Measurements from ENCODE around the gene BRME1.

- TF ChIP-seq SMC3 (IDR thresholded peaks at IDR 0.05) (no peak), CTCF (IDR thresholded peaks at IDR 0.05) (no peak), NR3C1 (IDR thresholded peaks at IDR 0.05) (no peak), ZC3H11A (IDR thresholded peaks at IDR 0.05) (no peak), MAFK (IDR thresholded peaks at IDR 0.05; ENCODE audit: partially characterized antibody) (no peak), CHD2 (IDR thresholded peaks at IDR 0.05; ENCODE audit: low read length, partially characterized antibody) (no peak), PHF8 (IDR thresholded peaks at IDR 0.05; ENCODE audit: borderline replicate concordance, low read depth) (no peak), POLR2A (IDR thresholded peaks at IDR 0.05; ENCODE audit: low read length) (no peak), POLR2AphosphoS2 (conservative IDR thresholded peaks at IDR 0.05; ENCODE audit: low read length) (no peak)
- TF ChIP-seq, protein P1, sequence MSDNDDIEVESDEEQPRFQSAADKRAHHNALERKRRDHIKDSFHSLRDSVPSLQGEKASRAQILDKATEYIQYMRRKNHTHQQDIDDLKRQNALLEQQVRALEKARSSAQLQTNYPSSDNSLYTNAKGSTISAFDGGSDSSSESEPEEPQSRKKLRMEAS (IDR thresholded peaks at IDR 0.05), result no peak
These were observed 17.5 kb upstream of the BRME1 start for GRCh38 chr19:13923194-13923987.

Data from A549 (cell line).